GM12878 (cell line): ENCODE results near the gene CDKL5.

ENCODE experiments used
- CEBPZ ChIP-seq: fragments of 150-350 bp; IDR thresholded peaks from 2 replicates; pipeline ENCODE4 v1.6.1; 2016; ENCODE audit warnings: low read depth, low read length
- CTCF ChIP-seq, 3 experiments: IDR thresholded peaks in 2 of 3; conservative IDR thresholded peaks in 1 of 3; 2 replicates each; pipeline ENCODE4 v1.5.1; 2011; ENCODE audit warnings: low read depth in 3 of 3, low read length in 3 of 3, mild to moderate bottlenecking in 3 of 3, control low read depth in 2 of 3, moderate library complexity in 2 of 3, inconsistent platforms in 1 of 3, mixed read lengths in 1 of 3; ENCODE audit not compliant: control insufficient read depth in 2 of 3, insufficient read depth in 1 of 3; ENCODE audit errors: extremely low read depth in 1 of 3
- EP300 ChIP-seq, 2 experiments: fragments of 150-350 bp in 1 of 2; IDR thresholded peaks; 2 replicates each; pipeline ENCODE4 v1.6.1; 2011 to 2012; ENCODE audit warnings: low read depth in 2 of 2, low read length in 2 of 2, borderline replicate concordance in 1 of 2, improper control_type of control experiment in 1 of 2, inconsistent platforms in 1 of 2; ENCODE audit not compliant: control insufficient read depth in 1 of 2
- RFX5 ChIP-seq: IDR thresholded peaks from 2 replicates; pipeline ENCODE4 v1.6.1; 2011; ENCODE audit warnings: low read depth, low read length, improper control_type of control experiment

GRCh38 chrX:18652636-18653035 is 227.2 kb downstream of the CDKL5 start:
- TF ChIP-seq CEBPZ (no peak), CTCF (IDR thresholded peaks at IDR 0.05 in 2 of 3, conservative IDR thresholded peaks at IDR 0.05 in 1 of 3; ENCODE audit: control insufficient read depth in 2 of 3, extremely low read depth in 1 of 3, insufficient read depth in 1 of 3, low read depth in 3 of 3, low read length in 3 of 3) (no peak), EP300 (IDR thresholded peaks at IDR 0.05; ENCODE audit: borderline replicate concordance in 1 of 2, control insufficient read depth in 1 of 2, low read depth in 2 of 2, low read length in 2 of 2) (no peak), RFX5 (no peak)
